ENCODE results near the gene CD200.

GRCh38 chr3:112381673-112382542 lies 49.0 kb downstream of the CD200 start:
- TF ChIP-seq EZH2phosphoT487 (IDR thresholded peaks at IDR 0.05; ENCODE audit: borderline replicate concordance): no peak
- no peak for TF ChIP-seq CTCF (conservative IDR thresholded peaks at IDR 0.05; ENCODE audit: low read length)

Data from Loucy (cell line).